Mononuclear cell (primary cell): ENCODE data around the gene RAB2B. TPM values are rescaled to one million over a fixed set of nuclear protein-coding genes. Genes with fewer than 3 reads are reported as not detected.
"Not testable (repeated sequence)": the region's sequence is repeated elsewhere in the genome, so short reads cannot be mapped to it uniquely, and the experiment has no call there.

Experiments used
- H3K27me3 ChIP-seq: 2 replicates; pipeline ENCODE4 v1.6.0; 2011; ENCODE audit warnings: low read length, control low read depth; ENCODE audit not compliant: insufficient read depth
- H3K4me1 ChIP-seq: 2 replicates; pipeline ENCODE4 v1.5.1; 2011; ENCODE audit warnings: mild to moderate bottlenecking, low read length, control low read depth; ENCODE audit not compliant: insufficient read depth
- H3K4me3 ChIP-seq: 2 replicates; pipeline ENCODE4 v1.5.1; 2011; ENCODE audit warnings: mild to moderate bottlenecking, low read length, moderate library complexity
- H3K9me3 ChIP-seq: 2 replicates; pipeline ENCODE4 v1.5.1; 2011; ENCODE audit warnings: low read depth, mild to moderate bottlenecking, control low read depth, low read length
- total RNA-seq: library from RNA; depleted of rRNA; stranded (reverse); fragments of >200 nt; gene quantifications from one replicate; pipeline ENCODE4 v1.2.3, GENCODE V29; 2012

Gene RAB2B
- total RNA-seq, 1 donor: 26.7 TPM

GRCh38 chr14:21503376-21503775, 26.6 kb upstream of the RAB2B start:
- Histone ChIP-seq H3K27me3 (no peaks in the 10 kb centered on the region), H3K9me3 (no peaks in the 10 kb centered on the region), H3K4me3 (no peak overlapping the region), H3K4me1 (peaks cover 4% of the 10 kb centered on the region)

GRCh38 chr14:21501568-21501967, 24.8 kb upstream of the RAB2B start:
- Histone ChIP-seq H3K27me3 (no peaks in the 10 kb centered on the region), H3K9me3 (no peaks in the 10 kb centered on the region), H3K4me1 (no peaks in the 10 kb centered on the region), H3K4me3 (no peak overlapping the region)

GRCh38 chr14:21498540-21499526, 22.1 kb upstream of the RAB2B start:
- no peaks in the 10 kb centered on the region for H3K27me3 ChIP-seq
- H3K4me3 ChIP-seq: no peak overlapping the region
- no peaks in the 10 kb centered on the region for H3K9me3 ChIP-seq
- H3K4me1 ChIP-seq: no peaks in the 10 kb centered on the region

GRCh38 chr14:21496453-21496852, 19.7 kb upstream of the RAB2B start:
- Histone ChIP-seq H3K4me3 (no peak overlapping the region), H3K27me3 (no peaks in the 10 kb centered on the region), H3K9me3 (no peaks in the 10 kb centered on the region), H3K4me1 (no peaks in the 10 kb centered on the region)

GRCh38 chr14:21494902-21495762, 18.4 kb upstream of the RAB2B start:
- H3K9me3 ChIP-seq: no peaks in the 10 kb centered on the region
- H3K27me3 ChIP-seq: no peaks in the 10 kb centered on the region
- H3K4me1 ChIP-seq: no peaks in the 10 kb centered on the region
- no peak overlapping the region for H3K4me3 ChIP-seq

- no peaks in the 10 kb centered on the region for H3K4me1 ChIP-seq
- no peaks in the 10 kb centered on the region for H3K27me3 ChIP-seq
- H3K9me3 ChIP-seq: no peaks in the 10 kb centered on the region
- no peak overlapping the region for H3K4me3 ChIP-seq
These were observed 9.9 kb upstream of the RAB2B start for GRCh38 chr14:21486640-21487087.

- Histone ChIP-seq H3K4me3 (peak overlapping the region; percentile 94), H3K9me3 (no peaks in the 10 kb centered on the region), H3K27me3 (no peaks in the 10 kb centered on the region), H3K4me1 (peaks cover 13% of the 10 kb centered on the region)
These were observed 235 bp downstream of the RAB2B start for GRCh38 chr14:21476523-21476924.

- peaks cover 13% of the 10 kb centered on the region for H3K4me1 ChIP-seq
- no peaks in the 10 kb centered on the region for H3K9me3 ChIP-seq
- no peaks in the 10 kb centered on the region for H3K27me3 ChIP-seq
- peak overlapping the region; percentile 94 for H3K4me3 ChIP-seq
These were observed 814 bp downstream of the RAB2B start for GRCh38 chr14:21475767-21476522.

- Histone ChIP-seq H3K27me3 (no peaks in the 10 kb centered on the region), H3K4me1 (no peaks in the 10 kb centered on the region), H3K9me3 (no peaks in the 10 kb centered on the region), H3K4me3 (no peak overlapping the region)
These were observed 9.1 kb downstream of the RAB2B start for GRCh38 chr14:21467616-21468015.

- peaks cover 30% of the 10 kb centered on the region for H3K4me1 ChIP-seq
- H3K4me3 ChIP-seq: peak within 1 kb of the TSS; percentile 56
- no peaks in the 10 kb centered on the region for H3K27me3 ChIP-seq
- no peaks in the 10 kb centered on the region for H3K9me3 ChIP-seq
These were observed 20.7 kb downstream of the RAB2B start, which contains the start of gene CHD8 for GRCh38 chr14:21455912-21456667. Gene CHD8 (minus strand): TSS chr14:21456123. CDS start chr14:21431643, 24,480 bp downstream.

- Histone ChIP-seq H3K4me3 (peak overlapping the region; percentile 56), H3K27me3 (no peaks in the 10 kb centered on the region), H3K4me1 (peaks cover 30% of the 10 kb centered on the region), H3K9me3 (no peaks in the 10 kb centered on the region)
These were observed 21.2 kb downstream of the RAB2B start for GRCh38 chr14:21455592-21455911.

GRCh38 chr14:21454843-21455544, 21.8 kb downstream of the RAB2B start:
- Histone ChIP-seq H3K4me1 (peaks cover 33% of the 10 kb centered on the region), H3K9me3 (no peaks in the 10 kb centered on the region), H3K27me3 (no peaks in the 10 kb centered on the region), H3K4me3 (peak overlapping the region; percentile 56)

- Histone ChIP-seq H3K4me1 (peaks cover 23% of the 10 kb centered on the region), H3K27me3 (no peaks in the 10 kb centered on the region), H3K9me3 (no peaks in the 10 kb centered on the region), H3K4me3 (no peak overlapping the region)
These were observed 26.9 kb downstream of the RAB2B start for GRCh38 chr14:21449899-21450216.

GRCh38 chr14:21442657-21443056, 34.1 kb downstream of the RAB2B start:
- H3K4me3 ChIP-seq, H3K9me3 ChIP-seq, H3K27me3 ChIP-seq: not testable (repeated sequence)
- H3K4me1 ChIP-seq: peaks cover 10% of the 10 kb centered on the region
